Left renal pelvis (tissue), 4 donors: ENCODE data around the gene MBD6. TPM values are rescaled to one million over a fixed set of nuclear protein-coding genes. Genes with fewer than 3 reads are reported as not detected.

Source experiments
- DNase-seq, 4 donors: peaks; one replicate each; pipeline ENCODE4 v3.0.0-alpha.2; 2013; ENCODE audit warnings: low read depth in 4 of 4, low spot score in 3 of 4
- polyA plus RNA-seq, 4 donors: library from polyadenylated mRNA; unstranded; fragments of 120-200 nt; gene quantifications; one replicate each; pipeline ENCODE4 v1.2.1, GENCODE V29; 2013; ENCODE audit not compliant: insufficient read length in 4 of 4

The MBD6 gene, protein sequence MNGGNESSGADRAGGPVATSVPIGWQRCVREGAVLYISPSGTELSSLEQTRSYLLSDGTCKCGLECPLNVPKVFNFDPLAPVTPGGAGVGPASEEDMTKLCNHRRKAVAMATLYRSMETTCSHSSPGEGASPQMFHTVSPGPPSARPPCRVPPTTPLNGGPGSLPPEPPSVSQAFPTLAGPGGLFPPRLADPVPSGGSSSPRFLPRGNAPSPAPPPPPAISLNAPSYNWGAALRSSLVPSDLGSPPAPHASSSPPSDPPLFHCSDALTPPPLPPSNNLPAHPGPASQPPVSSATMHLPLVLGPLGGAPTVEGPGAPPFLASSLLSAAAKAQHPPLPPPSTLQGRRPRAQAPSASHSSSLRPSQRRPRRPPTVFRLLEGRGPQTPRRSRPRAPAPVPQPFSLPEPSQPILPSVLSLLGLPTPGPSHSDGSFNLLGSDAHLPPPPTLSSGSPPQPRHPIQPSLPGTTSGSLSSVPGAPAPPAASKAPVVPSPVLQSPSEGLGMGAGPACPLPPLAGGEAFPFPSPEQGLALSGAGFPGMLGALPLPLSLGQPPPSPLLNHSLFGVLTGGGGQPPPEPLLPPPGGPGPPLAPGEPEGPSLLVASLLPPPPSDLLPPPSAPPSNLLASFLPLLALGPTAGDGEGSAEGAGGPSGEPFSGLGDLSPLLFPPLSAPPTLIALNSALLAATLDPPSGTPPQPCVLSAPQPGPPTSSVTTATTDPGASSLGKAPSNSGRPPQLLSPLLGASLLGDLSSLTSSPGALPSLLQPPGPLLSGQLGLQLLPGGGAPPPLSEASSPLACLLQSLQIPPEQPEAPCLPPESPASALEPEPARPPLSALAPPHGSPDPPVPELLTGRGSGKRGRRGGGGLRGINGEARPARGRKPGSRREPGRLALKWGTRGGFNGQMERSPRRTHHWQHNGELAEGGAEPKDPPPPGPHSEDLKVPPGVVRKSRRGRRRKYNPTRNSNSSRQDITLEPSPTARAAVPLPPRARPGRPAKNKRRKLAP
- polyA plus RNA-seq = 10 to 100 TPM; 52.6 to 99.8 (median 61.2) TPM

GRCh38 chr12:57522011-57522886 is at the start of gene MBD6:
MBD6 (plus strand) TSS chr12:57522824; CDS start chr12:57524304, 1,480 bp downstream.
- peak in 3 of 4 donors; percentile 69 to 79 (median 78) for DNase-seq

- no peak for DNase-seq
These were observed 49.2 kb upstream of the MBD6 start for GRCh38 chr12:57473392-57473791.

DNA sequence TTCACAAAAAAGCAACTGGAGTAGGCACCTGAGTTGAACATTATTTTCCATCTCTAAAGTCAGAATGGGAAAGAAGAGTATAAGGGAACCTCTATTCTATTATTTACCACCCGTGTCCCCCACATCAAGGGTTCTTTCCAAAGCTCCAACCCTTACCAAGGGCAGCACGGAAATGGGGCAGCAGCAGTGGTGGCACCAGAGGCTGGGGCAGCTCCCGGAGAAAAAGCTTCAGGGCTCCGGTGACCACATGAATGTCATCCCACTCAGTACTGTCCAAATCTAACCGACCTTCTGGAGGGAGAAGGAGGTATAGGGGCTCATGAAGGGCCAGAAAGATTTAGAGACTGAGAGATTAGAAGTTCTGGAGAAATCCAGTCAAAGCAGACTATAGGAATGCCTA is 48.7 kb upstream of the MBD6 start:
- DNase-seq = no peak

GRCh38 chr12:57474430-57474829 is 48.2 kb upstream of the MBD6 start:
- DNase-seq = no peak

DNA sequence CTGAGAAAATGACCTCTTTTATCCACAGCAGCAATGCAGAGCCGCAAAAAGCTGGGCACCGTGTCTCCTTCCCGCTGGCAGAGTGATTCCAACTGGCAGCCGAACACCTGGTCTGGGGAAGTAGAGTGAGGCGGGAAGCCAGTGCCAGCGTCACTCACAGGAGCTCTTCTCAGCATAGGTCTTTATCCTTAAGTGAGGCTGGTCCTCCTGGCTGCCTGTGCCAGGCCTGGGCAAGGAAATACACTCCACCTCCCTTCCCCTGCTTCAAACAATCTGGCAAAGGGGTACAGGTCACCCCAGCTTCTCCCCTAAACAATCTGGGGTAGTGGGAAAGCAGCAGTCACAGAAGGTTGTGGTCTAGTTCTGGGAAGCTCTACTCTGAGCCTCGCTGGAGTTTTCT is 47.8 kb upstream of the MBD6 start:
- DNase-seq = no peak

GRCh38 chr12:57475271-57476161 is 47.1 kb upstream of the MBD6 start:
- DNase-seq = no peak

DNA sequence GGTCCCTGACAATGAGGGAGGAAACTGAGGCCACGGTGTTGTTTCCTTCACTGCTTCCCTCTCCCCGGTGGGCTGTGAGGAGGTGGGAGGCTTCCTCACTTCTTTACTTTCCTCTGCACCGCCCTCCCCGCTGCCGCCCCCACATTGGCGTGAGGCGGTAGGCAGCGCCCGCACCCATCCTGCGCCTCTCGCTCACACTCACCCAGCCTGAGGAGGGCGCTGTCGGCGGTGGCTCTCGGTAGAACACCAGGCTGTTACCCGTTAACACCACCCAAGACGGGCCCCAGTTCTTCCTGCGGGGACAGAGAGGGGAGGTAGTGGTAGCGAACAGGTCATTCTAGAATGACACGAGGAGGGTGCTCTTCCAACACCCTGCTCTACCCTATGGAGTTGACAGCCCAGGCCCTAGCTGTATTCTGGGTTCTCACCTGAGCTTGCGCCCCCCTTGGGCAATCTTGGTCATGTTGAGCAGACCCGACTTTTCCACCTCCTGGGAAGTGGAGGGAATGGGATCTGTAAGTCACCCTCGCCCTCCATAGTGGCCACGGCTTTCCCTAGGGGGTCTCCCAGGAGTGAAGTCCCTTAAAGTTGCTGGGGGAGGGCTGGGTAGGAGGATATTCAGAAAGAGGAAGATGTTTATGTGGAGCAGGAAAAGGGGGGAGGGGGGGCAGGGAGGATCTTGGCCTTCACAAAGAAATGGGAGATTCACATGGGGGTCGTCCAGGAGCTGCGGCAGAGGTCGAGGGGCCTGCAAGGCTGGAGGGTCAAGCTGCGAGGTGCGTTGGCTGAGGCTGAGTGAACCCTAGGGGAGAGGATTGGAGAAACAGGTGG is 46.2 kb upstream of the MBD6 start:
- DNase-seq = no peak

GRCh38 chr12:57476993-57477709 is 45.5 kb upstream of the MBD6 start:
- no peak for DNase-seq

GRCh38 chr12:57477710-57478681 is 44.6 kb upstream of the MBD6 start:
- no peak for DNase-seq

- DNase-seq = no peak
These were observed 43.6 kb upstream of the MBD6 start for GRCh38 chr12:57479043-57479375.

DNA sequence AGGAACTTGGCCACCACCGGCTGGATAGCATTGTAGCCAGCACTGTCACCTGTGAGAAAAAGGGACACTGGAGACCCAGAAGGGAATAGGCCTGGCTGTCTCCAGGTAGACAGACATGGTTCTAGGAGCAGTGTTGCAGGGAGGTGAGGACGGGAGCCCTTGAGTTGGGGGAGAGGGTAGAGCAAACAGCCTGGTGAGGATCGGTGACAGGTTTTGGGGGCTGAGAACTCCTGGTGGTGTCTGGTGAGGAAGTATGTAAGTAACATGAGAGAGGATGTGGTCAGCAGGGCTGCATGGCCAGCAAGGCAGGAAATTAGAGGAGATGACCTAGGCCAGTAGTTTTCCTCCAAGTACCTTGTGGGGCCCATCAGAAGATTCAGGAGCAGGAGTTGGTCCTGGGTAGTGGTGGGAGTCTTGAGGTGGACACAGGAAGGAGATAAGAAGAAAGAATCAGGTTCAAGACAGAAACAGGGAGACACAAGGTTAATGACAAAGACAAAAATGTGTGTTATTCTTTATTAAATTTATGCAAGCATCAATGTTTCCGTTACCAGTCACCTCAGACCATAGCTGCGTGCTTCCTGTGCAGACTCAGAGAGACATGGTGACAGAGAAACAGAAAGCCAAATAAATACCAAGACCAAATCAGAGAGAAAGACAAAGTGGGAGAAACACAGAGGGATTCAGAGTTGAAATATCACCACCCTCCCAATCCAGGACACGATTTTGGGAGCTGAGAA is 43.1 kb upstream of the MBD6 start, which contains the start of gene ARHGAP9:
ARHGAP9 (minus strand) TSS at position 491 of the 740 bp plus-strand sequence; CDS start at position 31, 460 bp downstream.
- no peak for DNase-seq

DNA sequence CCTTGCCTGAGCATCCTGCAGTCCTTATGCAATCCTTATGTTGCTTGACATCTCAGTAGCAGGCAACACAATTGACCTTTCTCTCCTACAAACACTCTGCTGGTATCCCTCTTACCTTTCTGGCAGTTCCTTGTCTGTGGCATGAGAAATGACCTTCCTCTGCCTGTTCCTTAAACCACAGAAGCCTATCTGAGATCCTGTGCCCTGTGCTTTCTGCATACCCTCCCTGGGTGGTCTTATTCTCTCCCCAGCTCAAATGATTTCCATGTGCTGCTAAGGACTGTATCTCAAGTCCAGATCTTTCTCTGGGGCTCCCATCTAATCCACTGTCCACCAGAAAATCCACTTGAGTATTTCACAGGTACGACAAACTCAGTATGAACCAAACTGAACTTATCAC is 41.0 kb upstream of the MBD6 start:
- no peak for DNase-seq

GRCh38 chr12:57483466-57483865 is 39.2 kb upstream of the MBD6 start:
- DNase-seq = no peak

DNA sequence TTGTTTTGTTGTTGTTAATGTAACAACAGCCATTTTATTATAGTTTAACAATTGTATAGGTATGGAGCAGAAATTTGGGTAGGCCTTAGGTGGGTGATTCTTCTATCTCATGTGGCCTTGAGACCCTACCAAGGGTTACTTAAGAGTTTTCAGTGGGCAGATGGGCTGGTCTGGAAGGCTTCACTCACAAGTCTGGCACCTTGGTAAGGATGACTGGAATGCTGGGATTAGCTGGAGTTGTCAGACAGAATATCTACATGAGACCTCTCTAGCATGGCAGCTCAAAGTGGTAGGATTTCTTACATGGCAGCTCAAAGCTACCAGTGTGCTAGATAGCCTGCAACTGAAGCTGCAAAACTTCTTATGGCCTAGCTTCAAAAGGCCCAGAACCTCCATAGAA is 36.9 kb upstream of the MBD6 start:
- DNase-seq = no peak

- DNase-seq = no peak
These were observed 35.5 kb upstream of the MBD6 start for GRCh38 chr12:57487055-57487596.
